ENCODE data around the gene TPSB2.
"Not testable (repeated sequence)": the region's sequence is repeated elsewhere in the genome, so short reads cannot be mapped to it uniquely, and the experiment has no call there.

Gene TPSB2

GRCh38 chr16:1193143-1193824 lies 36.7 kb downstream of the TPSB2 start:
- no peak overlapping the region for H3K4me3 ChIP-seq (ENCODE audit: low read depth, low read length)
- no peak for DNase-seq (ENCODE audit: low read depth)

GRCh38 chr16:1192384-1193073 lies 37.5 kb downstream of the TPSB2 start:
- DNase-seq (ENCODE audit: low read depth), result no peak
- H3K4me3 ChIP-seq (ENCODE audit: low read depth, low read length), result no peak overlapping the region

GRCh38 chr16:1190789-1191188 lies 39.2 kb downstream of the TPSB2 start:
- DNase-seq (ENCODE audit: low read depth), result not testable (repeated sequence)

GRCh38 chr16:1189455-1189854 lies 40.5 kb downstream of the TPSB2 start:
- H3K4me3 ChIP-seq (ENCODE audit: low read depth, low read length), result no peak overlapping the region
- DNase-seq (ENCODE audit: low read depth), result no peak

More at GRCh38 chr16:1190789-1191188, 39.2 kb downstream of the TPSB2 start:
- not testable (repeated sequence) for H3K4me3 ChIP-seq (ENCODE audit: low read depth, low read length)

GRCh38 chr16:1188432-1189189 lies 41.4 kb downstream of the TPSB2 start:
- no peak for DNase-seq (ENCODE audit: low read depth)

GRCh38 chr16:1185460-1186207 lies 44.4 kb downstream of the TPSB2 start:
- not testable (repeated sequence) for DNase-seq (ENCODE audit: low read depth); H3K4me3 ChIP-seq (ENCODE audit: low read depth, low read length)

More at GRCh38 chr16:1188432-1189189, 41.4 kb downstream of the TPSB2 start:
- no peak overlapping the region for H3K4me3 ChIP-seq (ENCODE audit: low read depth, low read length)

- no peak overlapping the region for H3K4me3 ChIP-seq (ENCODE audit: low read depth, low read length)
- no peak for DNase-seq (ENCODE audit: low read depth)
Observed at GRCh38 chr16:1184980-1185379, 45.0 kb downstream of the TPSB2 start.

- DNase-seq (ENCODE audit: low read depth), result no peak
- H3K4me3 ChIP-seq (ENCODE audit: low read depth, low read length), result no peak overlapping the region
Observed at GRCh38 chr16:1184156-1184868, 45.7 kb downstream of the TPSB2 start.

- no peak overlapping the region for H3K4me3 ChIP-seq (ENCODE audit: low read depth, low read length)
- DNase-seq (ENCODE audit: low read depth), result no peak
Observed at GRCh38 chr16:1182950-1183907, 46.8 kb downstream of the TPSB2 start.

- no peak overlapping the region for H3K4me3 ChIP-seq (ENCODE audit: low read depth, low read length)
Observed at GRCh38 chr16:1182316-1182671, 47.7 kb downstream of the TPSB2 start.

GRCh38 chr16:1181404-1182315 lies 48.3 kb downstream of the TPSB2 start:
- no peak for DNase-seq (ENCODE audit: low read depth)

More at GRCh38 chr16:1182316-1182671, 47.7 kb downstream of the TPSB2 start:
- peak; percentile 74 for DNase-seq (ENCODE audit: low read depth)

GRCh38 chr16:1180549-1181403 lies 49.2 kb downstream of the TPSB2 start:
- no peak for DNase-seq (ENCODE audit: low read depth)
- no peak overlapping the region for H3K4me3 ChIP-seq (ENCODE audit: low read depth, low read length)

More at GRCh38 chr16:1181404-1182315, 48.3 kb downstream of the TPSB2 start:
- H3K4me3 ChIP-seq (ENCODE audit: low read depth, low read length), result no peak overlapping the region
